ENCODE data around the gene SLC6A4.

The SLC6A4 gene

DNA sequence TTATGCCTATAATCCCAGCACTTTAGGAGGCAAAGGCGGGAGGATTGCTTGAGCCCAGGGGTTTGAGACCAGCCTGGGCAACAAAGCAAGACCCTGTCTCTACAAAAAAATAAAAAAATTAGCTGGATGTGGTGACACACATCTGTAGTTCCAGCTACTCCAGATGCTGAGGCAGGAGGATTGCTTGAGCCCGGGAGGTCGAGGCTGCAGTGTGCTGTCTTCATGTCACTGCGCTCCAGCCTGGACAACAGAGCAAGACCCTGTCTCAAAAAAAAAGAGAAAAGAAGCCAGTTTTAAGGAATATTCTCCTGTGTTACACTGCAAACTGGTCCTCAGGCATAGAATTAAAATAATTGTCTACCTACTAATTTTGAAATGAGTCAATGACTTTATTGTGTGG is 71.0 kb downstream of the SLC6A4 start:
- no peak overlapping the region for H3K27ac ChIP-seq (ENCODE audit: low read depth, low read length)
- no peaks in the 10 kb centered on the region for H3K9me3 ChIP-seq (ENCODE audit: control insufficient read depth, insufficient read depth, low read length)
- TF ChIP-seq, protein P1, sequence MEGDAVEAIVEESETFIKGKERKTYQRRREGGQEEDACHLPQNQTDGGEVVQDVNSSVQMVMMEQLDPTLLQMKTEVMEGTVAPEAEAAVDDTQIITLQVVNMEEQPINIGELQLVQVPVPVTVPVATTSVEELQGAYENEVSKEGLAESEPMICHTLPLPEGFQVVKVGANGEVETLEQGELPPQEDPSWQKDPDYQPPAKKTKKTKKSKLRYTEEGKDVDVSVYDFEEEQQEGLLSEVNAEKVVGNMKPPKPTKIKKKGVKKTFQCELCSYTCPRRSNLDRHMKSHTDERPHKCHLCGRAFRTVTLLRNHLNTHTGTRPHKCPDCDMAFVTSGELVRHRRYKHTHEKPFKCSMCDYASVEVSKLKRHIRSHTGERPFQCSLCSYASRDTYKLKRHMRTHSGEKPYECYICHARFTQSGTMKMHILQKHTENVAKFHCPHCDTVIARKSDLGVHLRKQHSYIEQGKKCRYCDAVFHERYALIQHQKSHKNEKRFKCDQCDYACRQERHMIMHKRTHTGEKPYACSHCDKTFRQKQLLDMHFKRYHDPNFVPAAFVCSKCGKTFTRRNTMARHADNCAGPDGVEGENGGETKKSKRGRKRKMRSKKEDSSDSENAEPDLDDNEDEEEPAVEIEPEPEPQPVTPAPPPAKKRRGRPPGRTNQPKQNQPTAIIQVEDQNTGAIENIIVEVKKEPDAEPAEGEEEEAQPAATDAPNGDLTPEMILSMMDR (IDR thresholded peaks at IDR 0.05; ENCODE audit: low read depth, low read length, poor library complexity, severe bottlenecking): no peak
- 0 out of 2 replicates have a peak, but pooled peaks cover 7% of the 10 kb centered on the region for H3F3A ChIP-seq (ENCODE audit: control insufficient read depth, insufficient read depth)
- peaks cover 6% of the 10 kb centered on the region; the same call in 1 of the 2 replicates for H4K20me1 ChIP-seq (ENCODE audit: control insufficient read depth, insufficient read depth, low read depth, low read length)
- H3K4me3 ChIP-seq (ENCODE audit: low read length): no peak overlapping the region
- H3K4me2 ChIP-seq (ENCODE audit: low read length): peak overlapping the region; percentile 43
- H3K4me1 ChIP-seq (ENCODE audit: control insufficient read depth, low read length): peaks cover 58% of the 10 kb centered on the region
- no peaks in the 10 kb centered on the region for H3K9me2 ChIP-seq (replicated peaks; ENCODE audit: control insufficient read depth, low read length)
- H3K36me3 ChIP-seq (ENCODE audit: control insufficient read depth, low read length): peaks cover 62% of the 10 kb centered on the region
- peaks cover 81% of the 10 kb centered on the region for H3K79me2 ChIP-seq (ENCODE audit: control insufficient read depth, low read length)
- H3K27me3 ChIP-seq (ENCODE audit: control insufficient read depth, low read length): no peaks in the 10 kb centered on the region

DNA sequence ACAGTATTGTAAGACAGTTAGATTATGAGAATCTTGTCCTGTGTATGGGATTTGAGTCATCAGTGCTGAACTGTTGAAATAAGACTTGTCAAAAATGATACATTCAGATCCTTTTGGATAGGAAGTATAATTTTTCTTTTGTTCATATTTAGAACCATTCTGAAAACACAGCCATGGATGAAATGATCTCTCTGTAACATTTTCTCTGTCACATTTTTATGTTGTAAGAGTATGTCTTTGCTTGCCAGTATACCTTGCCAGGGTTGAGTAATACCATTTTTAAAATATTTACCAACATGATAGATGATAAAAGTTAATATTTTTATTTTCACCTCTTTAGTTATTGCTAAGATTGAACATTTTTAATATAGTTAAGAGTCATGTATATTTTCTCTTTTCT is 73.9 kb downstream of the SLC6A4 start:
- no peak overlapping the region for H3K4me3 ChIP-seq (ENCODE audit: low read length)
- 0 out of 2 replicates have a peak, but pooled peaks cover 7% of the 10 kb centered on the region for H3F3A ChIP-seq (ENCODE audit: control insufficient read depth, insufficient read depth)
- H3K9me2 ChIP-seq (replicated peaks; ENCODE audit: control insufficient read depth, low read length): no peaks in the 10 kb centered on the region
- H3K9me3 ChIP-seq (ENCODE audit: control insufficient read depth, insufficient read depth, low read length): peaks cover 3% of the 10 kb centered on the region; the same call in 1 of the 2 replicates
- no peaks in the 10 kb centered on the region for H3K27me3 ChIP-seq (ENCODE audit: control insufficient read depth, low read length)
- TF ChIP-seq, protein P1 (IDR thresholded peaks at IDR 0.05; ENCODE audit: low read depth, low read length, poor library complexity, severe bottlenecking): no peak
- no peak for TF ChIP-seq EZH2phosphoT487 (IDR thresholded peaks at IDR 0.05; ENCODE audit: borderline replicate concordance, low read length)
- H4K20me1 ChIP-seq (ENCODE audit: control insufficient read depth, insufficient read depth, low read depth, low read length): peaks cover 6% of the 10 kb centered on the region; the same call in 1 of the 2 replicates
- peaks cover 99% of the 10 kb centered on the region for H3K79me2 ChIP-seq (ENCODE audit: control insufficient read depth, low read length)
- peaks cover 79% of the 10 kb centered on the region for H3K36me3 ChIP-seq (ENCODE audit: control insufficient read depth, low read length)
- peaks cover 87% of the 10 kb centered on the region for H3K4me1 ChIP-seq (ENCODE audit: control insufficient read depth, low read length)
- H3K4me2 ChIP-seq (ENCODE audit: low read length): no peak overlapping the region
- peak overlapping the region; percentile 11; the same call in 1 of the 2 replicates for H3K27ac ChIP-seq (ENCODE audit: low read depth, low read length)

DNA sequence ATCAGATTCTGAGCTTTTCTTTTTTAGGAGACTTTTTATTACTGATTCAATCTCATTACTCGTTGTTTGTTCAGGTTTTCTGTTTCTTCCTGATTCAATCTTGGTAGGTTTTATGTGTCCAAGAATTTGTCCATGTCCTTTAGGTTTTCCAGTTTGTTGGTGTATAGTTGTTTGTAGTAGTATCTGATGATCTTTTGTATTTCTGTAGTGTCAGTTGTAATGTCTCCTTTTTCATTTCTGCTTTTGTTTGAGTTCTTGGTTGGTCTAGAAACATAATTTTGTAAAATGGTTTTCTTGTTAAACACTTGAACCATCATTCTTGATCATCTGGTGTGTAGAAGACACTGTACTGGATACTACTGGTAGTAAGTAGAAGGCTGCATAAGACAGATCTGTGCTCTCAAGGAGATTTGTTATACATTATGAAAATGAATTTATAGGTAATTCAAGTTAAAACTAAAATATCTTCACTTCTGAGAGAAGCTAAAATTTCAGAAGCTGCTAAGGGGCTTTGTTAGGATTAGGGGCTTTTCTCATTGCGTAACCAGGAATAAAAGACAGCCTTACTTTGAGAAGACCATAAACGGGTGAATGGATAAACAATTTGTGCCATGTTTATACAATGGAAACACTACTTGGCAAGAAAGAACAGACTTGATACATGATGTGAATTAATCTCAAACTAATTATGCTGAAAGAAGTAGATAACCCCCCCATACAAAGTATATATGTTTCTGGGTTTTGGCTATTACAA is 74.9 kb downstream of the SLC6A4 start:
- no peaks in the 10 kb centered on the region for H3K9me2 ChIP-seq (replicated peaks; ENCODE audit: control insufficient read depth, low read length)
- H3K4me3 ChIP-seq (ENCODE audit: low read length): no peak overlapping the region
- TF ChIP-seq EZH2phosphoT487 (IDR thresholded peaks at IDR 0.05; ENCODE audit: borderline replicate concordance, low read length): no peak
- TF ChIP-seq, protein P1 (IDR thresholded peaks at IDR 0.05; ENCODE audit: low read depth, low read length, poor library complexity, severe bottlenecking): no peak
- H3K9me3 ChIP-seq (ENCODE audit: control insufficient read depth, insufficient read depth, low read length): peaks cover 3% of the 10 kb centered on the region; the same call in 1 of the 2 replicates
- peaks cover 78% of the 10 kb centered on the region for H3K36me3 ChIP-seq (ENCODE audit: control insufficient read depth, low read length)
- no peak overlapping the region for H3K27ac ChIP-seq (ENCODE audit: low read depth, low read length)
- peaks cover 6% of the 10 kb centered on the region; the same call in 1 of the 2 replicates for H4K20me1 ChIP-seq (ENCODE audit: control insufficient read depth, insufficient read depth, low read depth, low read length)
- H3F3A ChIP-seq (ENCODE audit: control insufficient read depth, insufficient read depth): peaks cover 10% of the 10 kb centered on the region; the same call in 1 of the 2 replicates
- peaks cover 85% of the 10 kb centered on the region for H3K4me1 ChIP-seq (ENCODE audit: control insufficient read depth, low read length)
- no peaks in the 10 kb centered on the region for H3K27me3 ChIP-seq (ENCODE audit: control insufficient read depth, low read length)
- peaks cover 95% of the 10 kb centered on the region for H3K79me2 ChIP-seq (ENCODE audit: control insufficient read depth, low read length)
- H3K4me2 ChIP-seq (ENCODE audit: low read length): no peak overlapping the region
